A673 (cell line): ENCODE data around the gene UNK. TPM values are rescaled to one million over a fixed set of nuclear protein-coding genes. Genes with fewer than 3 reads are reported as not detected.

Experiments used
- BruUV-seq: library from RNA; stranded (reverse); fragments of 400-500 nt; replicated peaks from 2 replicates; lab custom pipeline; 2021; lab: Mats Ljungman, UMichigan
- CTCF ChIA-PET: fragments of 300-600 bp; sonication (Branson Sonifier 250); formaldehyde crosslinking; loops from one replicate; lab custom pipeline; 2022; ENCODE audit warnings: antibody characterized with exemption; lab: Charles Lee
- POLR2A ChIA-PET: fragments of 300-600 bp; sonication (Branson Sonifier 250); formaldehyde crosslinking; loops from one replicate; lab custom pipeline; 2022; ENCODE audit warnings: antibody characterized with exemption; ENCODE audit not compliant: low non-redundant PET; lab: Charles Lee
- DNase-seq: peaks from one replicate; pipeline ENCODE4 v3.0.0-alpha.2; 2015; ENCODE audit warnings: low spot score
- H3K27ac ChIP-seq: fragments of 200-600 bp; sonication (generic); 2 replicates; pipeline ENCODE4 v1.5.1; 2016; ENCODE audit warnings: mixed run types, low read depth, mild to moderate bottlenecking, mixed read lengths, antibody characterized with exemption, low read length; ENCODE audit not compliant: poor library complexity, severe bottlenecking
- H3K27me3 ChIP-seq: fragments of 200-600 bp; sonication (generic); replicated peaks from 2 replicates; pipeline ENCODE4 v1.6.1; 2017; ENCODE audit warnings: mixed run types, low read depth, mild to moderate bottlenecking, mixed read lengths, antibody characterized with exemption, low read length; ENCODE audit not compliant: insufficient read depth, poor library complexity
- H3K36me3 ChIP-seq: fragments of 200-600 bp; sonication (generic); 2 replicates; pipeline ENCODE4 v1.6.1; 2016; ENCODE audit warnings: mixed run types, mild to moderate bottlenecking, mixed read lengths, antibody characterized with exemption, low read length; ENCODE audit not compliant: insufficient read depth, poor library complexity, severe bottlenecking
- H3K4me1 ChIP-seq: fragments of 200-600 bp; sonication (generic); 2 replicates; pipeline ENCODE4 v1.6.1; 2017; ENCODE audit warnings: mixed run types, mild to moderate bottlenecking, mixed read lengths, antibody characterized with exemption, low read length; ENCODE audit not compliant: insufficient read depth, poor library complexity, severe bottlenecking
- H3K4me3 ChIP-seq: fragments of 200-600 bp; sonication (generic); 2 replicates; pipeline ENCODE4 v1.5.1; 2016; ENCODE audit warnings: low read depth, mixed run types, mild to moderate bottlenecking, mixed read lengths, low read length; ENCODE audit not compliant: poor library complexity, severe bottlenecking
- H3K9me3 ChIP-seq: fragments of 200-600 bp; sonication (generic); 2 replicates; pipeline ENCODE4 v1.6.1; 2016; ENCODE audit warnings: mixed run types, low read depth, mild to moderate bottlenecking, mixed read lengths, antibody characterized with exemption, low read length; ENCODE audit not compliant: poor library complexity, severe bottlenecking
- CTCF ChIP-seq: fragments of 300-800, 200-600 bp; sonication (generic); conservative IDR thresholded peaks from 2 replicates; pipeline ENCODE4 v1.5.1; 2017; ENCODE audit warnings: low read depth, mild to moderate bottlenecking, antibody characterized with exemption, low read length, moderate library complexity, mixed read lengths
- EZH2 ChIP-seq: fragments of 200-600 bp; sonication (generic); IDR thresholded peaks from 2 replicates; pipeline ENCODE4 v1.6.1; 2017; ENCODE audit warnings: borderline replicate concordance, low read depth, mild to moderate bottlenecking, mixed read lengths, antibody characterized with exemption, low read length; ENCODE audit not compliant: poor library complexity, severe bottlenecking
- intact Hi-C: fragments of 100-400 bp; cut with micrococcal nuclease; formaldehyde crosslinking; loops from one replicate; pipeline ENCODE4 v1.10.0; 2022; ENCODE audit not compliant: unreplicated experiment
- total RNA-seq: library from RNA; stranded (reverse); gene quantifications from 2 replicates; pipeline ENCODE4 v1.2.3, GENCODE V29; 2021

The UNK gene
- total RNA-seq, 1 experiment from 2014 or later = 53.2 TPM

- Histone ChIP-seq H3K36me3 (no peaks in the 10 kb centered on the region), H3K4me3 (no peak overlapping the region), H3K27ac (no peak overlapping the region), H3K27me3 (no peaks in the 10 kb centered on the region), H3K4me1 (peaks cover 8% of the 10 kb centered on the region), H3K9me3 (no peaks in the 10 kb centered on the region)
- intact Hi-C loops = no loop called here
- CTCF ChIA-PET = interaction anchor here (1.0 kb wide), 1 partner anchor 15 kb away, joined by 3 read pairs; no protein-coding TSS in a partner anchor
- TF ChIP-seq CTCF (no peak), EZH2 (no peak)
- BruUV-seq = no TSS peak
- no peak for DNase-seq
- POLR2A ChIA-PET = no interaction called here
These were observed 21.9 kb upstream of the UNK start for GRCh38 chr17:75762513-75763268.

DNA sequence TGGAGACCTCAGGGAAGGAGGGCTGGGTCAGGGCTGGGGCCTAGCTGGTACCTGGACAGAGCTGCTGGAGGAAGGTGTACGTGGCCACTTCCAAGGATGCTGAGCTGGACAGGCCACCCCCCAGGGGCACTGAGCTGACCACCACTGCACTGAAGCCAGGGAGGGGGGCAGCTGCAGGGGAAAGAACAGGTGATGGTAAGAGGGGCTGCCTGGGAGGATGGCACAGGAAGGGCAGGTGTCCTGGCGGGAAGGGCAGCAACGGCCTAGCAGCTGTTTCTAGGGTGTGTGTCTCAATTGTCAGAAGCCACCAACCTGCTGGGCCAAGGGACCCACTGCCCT lies 21.4 kb upstream of the UNK start:
- Histone ChIP-seq H3K4me1 (peaks cover 8% of the 10 kb centered on the region), H3K27ac (no peak overlapping the region), H3K9me3 (no peaks in the 10 kb centered on the region), H3K36me3 (no peaks in the 10 kb centered on the region), H3K27me3 (no peaks in the 10 kb centered on the region), H3K4me3 (no peak overlapping the region)
- BruUV-seq = no TSS peak
- CTCF ChIA-PET = no interaction called here
- no peak for DNase-seq
- POLR2A ChIA-PET = no interaction called here
- intact Hi-C loops = no loop called here
- TF ChIP-seq CTCF (no peak), EZH2 (no peak)

DNA sequence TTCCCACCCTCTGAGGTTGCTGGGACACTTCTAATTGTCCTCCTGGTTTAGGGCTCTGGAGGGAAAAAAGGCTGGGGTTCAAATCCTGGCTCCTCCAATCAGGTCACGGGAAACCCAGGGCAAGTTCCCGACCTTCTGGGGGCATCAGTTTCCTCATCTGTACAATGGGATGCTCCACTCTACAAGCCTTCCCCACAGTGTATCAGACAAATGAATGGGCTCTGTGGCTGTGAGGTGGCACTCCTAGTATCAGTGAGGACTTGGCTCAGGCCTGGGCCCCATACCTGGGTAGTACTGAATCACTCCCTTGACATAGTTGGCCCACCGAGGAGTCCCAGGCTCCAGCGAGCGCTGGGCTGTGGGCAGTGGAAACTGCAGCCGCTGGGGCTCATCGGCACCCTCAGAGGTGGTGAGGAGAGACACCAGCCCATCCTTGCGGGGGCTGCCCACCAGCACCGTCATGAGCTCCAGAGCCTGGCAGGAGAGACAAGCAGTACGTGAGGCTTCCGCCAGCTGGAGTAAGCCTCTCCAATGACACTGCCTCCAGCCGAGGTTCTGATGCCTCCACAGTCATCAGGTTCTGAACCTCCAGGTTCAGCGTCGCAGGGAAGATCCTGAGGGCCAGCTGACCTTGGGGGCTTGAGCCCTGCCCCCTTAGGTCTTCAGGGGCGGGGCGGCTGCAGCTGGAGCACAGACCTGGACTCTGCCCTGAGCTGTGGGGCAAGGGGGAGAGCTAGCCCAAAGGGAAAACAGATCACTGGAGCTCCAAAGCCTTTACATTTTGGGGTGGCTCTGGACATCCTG lies 20.8 kb upstream of the UNK start:
- Histone ChIP-seq H3K27me3 (no peaks in the 10 kb centered on the region), H3K36me3 (no peaks in the 10 kb centered on the region), H3K27ac (peak overlapping the region; percentile 58), H3K4me3 (peak overlapping the region; percentile 71), H3K4me1 (peaks cover 8% of the 10 kb centered on the region), H3K9me3 (no peaks in the 10 kb centered on the region)
- BruUV-seq = no TSS peak
- TF ChIP-seq EZH2 (no peak), CTCF (no peak)
- POLR2A ChIA-PET = interaction anchor here (0.6 kb wide), 1 partner anchor 26 kb away, joined by 3 read pairs; no protein-coding TSS in a partner anchor
- intact Hi-C loops = no loop called here
- CTCF ChIA-PET = interaction anchor here (0.6 to 2.1 kb wide), 2 partner anchors 10 to 18 kb away, joined by 4 to 10 read pairs; no protein-coding TSS in a partner anchor
- no peak for DNase-seq
